WERI-Rb-1 (cell line): Measurements from ENCODE around the gene ZNF277.

Experiments
- DNase-seq: peaks from one replicate; pipeline ENCODE4 v3.0.0-alpha.2; 2020
- H3K27ac ChIP-seq: fragments of 250-450 bp; sonication (Bioruptor Pico); 2 replicates; pipeline ENCODE4 v1.5.1; 2020; ENCODE audit warnings: mild to moderate bottlenecking, moderate library complexity
- H3K27me3 ChIP-seq: fragments of 250-450 bp; sonication (Bioruptor Pico); 2 replicates; pipeline ENCODE4 v1.5.1; 2021; ENCODE audit warnings: mild to moderate bottlenecking, low read depth, moderate library complexity; ENCODE audit not compliant: insufficient read depth, severe bottlenecking
- H3K36me3 ChIP-seq: fragments of 250-450 bp; sonication (Bioruptor Pico); 2 replicates; pipeline ENCODE4 v1.5.1; 2020; ENCODE audit warnings: mild to moderate bottlenecking, moderate library complexity
- H3K4me3 ChIP-seq: 2 replicates; pipeline ENCODE4 v1.5.1; 2011; ENCODE audit warnings: low read depth, mild to moderate bottlenecking, control low read depth, low read length
- H3K9me3 ChIP-seq: fragments of 250-450 bp; sonication (Bioruptor Pico); 2 replicates; pipeline ENCODE4 v1.5.1; 2021; ENCODE audit warnings: mild to moderate bottlenecking, moderate library complexity; ENCODE audit not compliant: severe bottlenecking
- TF ChIP-seq, protein P1 (sequence below): IDR thresholded peaks from 2 replicates; pipeline ENCODE4 v1.5.1; 2011; ENCODE audit warnings: low read depth, mild to moderate bottlenecking, control low read depth, inconsistent platforms, low read length

ZNF277 gene

DNA sequence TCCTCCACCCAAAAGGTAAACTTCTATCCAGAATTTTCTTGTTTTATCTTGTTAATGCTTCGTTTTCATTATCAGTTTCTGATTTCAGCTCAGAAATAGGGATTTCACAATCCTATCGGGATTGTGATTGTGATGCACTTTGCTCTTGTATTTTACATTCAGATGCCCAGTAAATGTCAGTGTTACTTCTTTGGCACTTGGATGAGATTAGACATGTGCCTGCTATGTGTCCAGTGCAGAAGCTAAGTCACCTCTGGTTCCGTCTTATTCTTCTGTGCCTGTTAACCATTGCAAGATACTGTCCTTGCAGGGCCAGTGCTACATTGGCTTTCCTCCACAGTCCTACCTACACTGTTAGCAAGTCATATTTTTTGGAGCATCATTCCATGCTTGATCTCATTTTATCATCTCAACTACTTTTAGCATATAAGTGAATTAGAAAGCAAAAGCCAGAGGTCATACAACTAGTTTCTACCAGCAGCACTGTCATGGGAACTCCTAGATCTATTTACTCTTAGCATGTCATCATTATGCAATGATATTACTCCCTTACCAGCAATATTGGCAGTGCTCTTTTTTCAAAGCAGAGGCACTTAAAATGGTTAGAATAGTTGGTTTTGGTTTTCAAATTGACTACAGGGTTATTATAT lies 26.7 kb downstream of the ZNF277 start:
- H3K9me3 ChIP-seq: no peaks in the 10 kb centered on the region
- no peaks in the 10 kb centered on the region for H3K27me3 ChIP-seq
- DNase-seq: no peak
- TF ChIP-seq, protein P1, sequence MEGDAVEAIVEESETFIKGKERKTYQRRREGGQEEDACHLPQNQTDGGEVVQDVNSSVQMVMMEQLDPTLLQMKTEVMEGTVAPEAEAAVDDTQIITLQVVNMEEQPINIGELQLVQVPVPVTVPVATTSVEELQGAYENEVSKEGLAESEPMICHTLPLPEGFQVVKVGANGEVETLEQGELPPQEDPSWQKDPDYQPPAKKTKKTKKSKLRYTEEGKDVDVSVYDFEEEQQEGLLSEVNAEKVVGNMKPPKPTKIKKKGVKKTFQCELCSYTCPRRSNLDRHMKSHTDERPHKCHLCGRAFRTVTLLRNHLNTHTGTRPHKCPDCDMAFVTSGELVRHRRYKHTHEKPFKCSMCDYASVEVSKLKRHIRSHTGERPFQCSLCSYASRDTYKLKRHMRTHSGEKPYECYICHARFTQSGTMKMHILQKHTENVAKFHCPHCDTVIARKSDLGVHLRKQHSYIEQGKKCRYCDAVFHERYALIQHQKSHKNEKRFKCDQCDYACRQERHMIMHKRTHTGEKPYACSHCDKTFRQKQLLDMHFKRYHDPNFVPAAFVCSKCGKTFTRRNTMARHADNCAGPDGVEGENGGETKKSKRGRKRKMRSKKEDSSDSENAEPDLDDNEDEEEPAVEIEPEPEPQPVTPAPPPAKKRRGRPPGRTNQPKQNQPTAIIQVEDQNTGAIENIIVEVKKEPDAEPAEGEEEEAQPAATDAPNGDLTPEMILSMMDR: no peak
- no peak overlapping the region for H3K4me3 ChIP-seq
- no peak overlapping the region for H3K27ac ChIP-seq
- no peaks in the 10 kb centered on the region for H3K36me3 ChIP-seq

DNA sequence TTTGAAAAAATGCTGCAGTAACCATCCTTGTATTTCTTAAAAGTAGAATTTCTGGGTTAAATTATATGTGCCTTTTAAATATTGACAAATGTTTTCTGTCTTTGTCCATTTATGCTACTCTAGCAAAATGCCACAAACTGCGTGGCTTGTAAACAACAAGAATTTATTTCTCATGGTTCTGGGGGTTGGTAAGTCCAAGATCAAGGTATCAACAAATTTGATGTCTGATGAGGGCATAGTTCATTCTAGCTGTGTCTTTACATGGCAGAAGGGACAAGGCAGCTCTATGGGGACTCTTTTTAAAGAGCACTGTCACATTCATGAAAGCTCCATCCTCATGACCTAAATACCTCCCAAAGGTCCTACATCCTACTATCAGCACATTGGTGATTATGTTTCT lies 27.7 kb downstream of the ZNF277 start:
- TF ChIP-seq, protein P1: no peak
- H3K36me3 ChIP-seq: no peaks in the 10 kb centered on the region

DNA sequence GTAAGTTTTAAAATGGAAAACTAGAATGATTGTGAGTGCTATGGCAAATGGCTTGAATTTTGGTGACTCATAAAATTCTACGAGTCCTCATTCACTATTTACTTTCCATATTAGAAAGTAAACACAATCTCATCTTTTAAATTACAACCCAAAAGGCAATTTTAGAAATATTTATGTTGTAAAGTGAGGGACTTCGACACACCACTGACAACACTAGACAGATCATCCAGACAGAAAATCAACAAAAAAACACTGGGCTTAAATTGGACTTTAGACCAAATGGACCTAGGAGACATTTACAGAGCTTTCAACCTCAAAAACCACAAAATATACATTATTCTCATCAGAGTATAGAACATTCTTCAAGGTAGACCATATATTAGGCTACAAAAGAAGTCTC lies 30.1 kb downstream of the ZNF277 start:
- no peak overlapping the region for H3K4me3 ChIP-seq
- TF ChIP-seq, protein P1: no peak
- no peak overlapping the region for H3K27ac ChIP-seq
- no peaks in the 10 kb centered on the region for H3K27me3 ChIP-seq
- no peak for DNase-seq
- H3K36me3 ChIP-seq: no peaks in the 10 kb centered on the region
- no peaks in the 10 kb centered on the region for H3K9me3 ChIP-seq

More for the DNA sequence above, 27.7 kb downstream of the ZNF277 start:
- Histone ChIP-seq H3K27me3 (no peaks in the 10 kb centered on the region), H3K27ac (no peak overlapping the region), H3K4me3 (no peak overlapping the region), H3K9me3 (no peaks in the 10 kb centered on the region)
- DNase-seq: no peak

DNA sequence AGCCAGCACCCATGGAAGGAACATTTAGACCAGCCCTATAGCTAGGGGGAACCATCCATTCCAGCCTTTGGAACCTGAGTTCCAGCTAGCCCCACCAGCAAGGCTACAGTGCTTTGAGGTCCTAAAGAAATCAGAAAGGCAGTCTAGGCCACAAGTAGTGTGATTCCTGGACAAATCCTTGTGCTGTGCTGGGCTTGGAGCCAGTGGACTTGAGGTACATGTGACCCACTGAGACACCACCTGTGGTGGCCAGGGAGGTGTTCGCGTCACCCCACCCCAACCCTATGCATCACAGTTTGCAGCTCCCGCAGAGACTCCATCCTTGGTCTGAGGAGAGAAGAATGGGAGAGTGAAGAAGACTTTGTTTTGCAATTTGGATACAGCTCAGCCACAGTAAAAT lies 31.8 kb downstream of the ZNF277 start:
- Histone ChIP-seq H3K4me3 (no peak overlapping the region), H3K36me3 (no peaks in the 10 kb centered on the region), H3K27ac (no peak overlapping the region), H3K27me3 (no peaks in the 10 kb centered on the region), H3K9me3 (no peaks in the 10 kb centered on the region)
- DNase-seq: no peak
- TF ChIP-seq, protein P1: no peak

DNA sequence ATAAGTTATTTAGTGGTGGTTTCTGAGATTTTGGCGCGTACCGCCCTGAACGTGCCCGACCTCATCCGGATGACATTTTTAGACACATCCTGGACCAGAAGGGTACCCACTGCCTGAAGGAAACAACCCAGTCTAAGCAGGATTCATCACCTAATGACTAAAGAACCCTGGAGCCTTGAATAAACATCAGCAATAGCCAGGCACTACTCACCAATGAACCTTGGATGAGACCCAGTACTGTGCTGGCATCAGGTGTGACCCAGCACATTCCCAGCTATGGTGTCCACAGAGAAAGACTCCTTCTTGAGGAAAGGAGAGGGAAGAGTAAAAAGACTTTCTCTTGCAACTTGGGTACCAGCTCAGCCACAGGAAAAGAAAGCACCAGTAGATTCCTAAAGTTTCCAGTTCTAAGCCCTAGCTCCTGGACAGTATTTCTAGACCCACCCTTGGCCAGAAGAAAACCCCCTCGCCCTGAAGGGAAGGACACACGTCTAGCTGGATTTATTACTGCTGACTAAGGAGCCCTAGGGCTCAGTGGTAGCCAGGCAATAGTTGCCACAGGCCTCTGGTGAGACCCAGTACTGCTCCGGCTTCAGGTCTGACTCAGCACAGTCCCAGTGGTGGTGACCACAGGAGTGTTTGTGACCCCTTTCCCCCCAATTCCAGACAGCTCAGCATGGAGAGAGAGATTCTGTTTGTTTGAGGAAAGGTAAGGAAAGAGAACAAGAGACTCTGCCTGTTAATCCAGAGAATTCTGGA lies 32.5 kb downstream of the ZNF277 start:
- Histone ChIP-seq H3K4me3 (no peak overlapping the region), H3K27me3 (no peaks in the 10 kb centered on the region), H3K9me3 (no peaks in the 10 kb centered on the region), H3K36me3 (no peaks in the 10 kb centered on the region), H3K27ac (no peak overlapping the region)
- no peak for DNase-seq
- TF ChIP-seq, protein P1: no peak
